Ishikawa (cell line): ENCODE measurements around the gene PVRIG.

Source experiments
- CEBPB ChIP-seq: IDR thresholded peaks from 2 replicates; pipeline ENCODE4 v1.6.1; 2012
- CREB1 ChIP-seq: IDR thresholded peaks from 2 replicates; pipeline ENCODE4 v1.6.1; 2012; ENCODE audit warnings: low read depth
- EGR1 ChIP-seq: IDR thresholded peaks from 2 replicates; pipeline ENCODE4 v1.6.1; 2012
- EP300 ChIP-seq: IDR thresholded peaks from 2 replicates; pipeline ENCODE4 v1.6.1; 2012; ENCODE audit warnings: borderline replicate concordance
- FOXM1 ChIP-seq: IDR thresholded peaks from 2 replicates; pipeline ENCODE4 v1.6.1; 2012; ENCODE audit warnings: low read depth, borderline replicate concordance
- NFIC ChIP-seq: IDR thresholded peaks from 2 replicates; pipeline ENCODE4 v1.6.1; 2012
- RAD21 ChIP-seq: IDR thresholded peaks from 2 replicates; pipeline ENCODE4 v1.6.1; 2012; ENCODE audit warnings: low read depth
- TAF1 ChIP-seq: IDR thresholded peaks from 2 replicates; pipeline ENCODE4 v1.6.1; 2012; ENCODE audit warnings: low read depth, mild to moderate bottlenecking
- TCF12 ChIP-seq: IDR thresholded peaks from 2 replicates; pipeline ENCODE4 v1.6.1; 2012; ENCODE audit warnings: low read depth
- TEAD4 ChIP-seq: IDR thresholded peaks from 2 replicates; pipeline ENCODE4 v1.6.1; 2012
- YY1 ChIP-seq: IDR thresholded peaks from 2 replicates; pipeline ENCODE4 v1.6.1; 2012; ENCODE audit warnings: low read depth
- ZBTB7A ChIP-seq: IDR thresholded peaks from 2 replicates; pipeline ENCODE4 v1.6.1; 2012; ENCODE audit warnings: low read depth
- TF ChIP-seq, protein P1 (sequence below): IDR thresholded peaks from 2 replicates; pipeline ENCODE4 v1.6.1; 2012
- TF ChIP-seq, protein P2 (sequence below): IDR thresholded peaks from 2 replicates; pipeline ENCODE4 v1.6.1; 2012
- TF ChIP-seq, protein P3 (sequence below): IDR thresholded peaks from 2 replicates; pipeline ENCODE4 v1.6.1; 2012; ENCODE audit warnings: low read depth, mild to moderate bottlenecking

The PVRIG gene

DNA sequence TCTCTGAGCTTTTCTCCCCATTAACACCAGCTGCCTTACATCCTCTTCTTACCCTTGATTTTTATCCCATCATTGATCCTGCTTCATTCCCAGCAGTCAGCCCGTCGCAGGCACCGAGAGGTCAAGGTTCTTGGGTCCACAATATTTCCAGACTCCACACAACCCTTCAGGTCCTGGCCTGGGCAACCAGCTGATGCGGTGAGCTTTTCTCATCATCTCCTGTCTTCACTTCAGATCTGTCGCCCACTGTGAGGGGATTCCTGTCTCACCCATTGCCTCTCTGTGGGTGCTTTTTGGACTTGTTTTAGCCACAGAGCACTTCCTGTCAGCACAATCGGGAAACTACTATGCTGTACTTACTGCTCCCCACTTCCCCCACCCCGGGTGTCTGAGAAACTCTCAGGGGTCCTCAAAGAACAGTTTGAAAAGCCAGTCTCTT is 8.4 kb upstream of the PVRIG start:
- TF ChIP-seq FOXM1, result no peak
- TF ChIP-seq TCF12, result no peak
- TF ChIP-seq, protein P1, sequence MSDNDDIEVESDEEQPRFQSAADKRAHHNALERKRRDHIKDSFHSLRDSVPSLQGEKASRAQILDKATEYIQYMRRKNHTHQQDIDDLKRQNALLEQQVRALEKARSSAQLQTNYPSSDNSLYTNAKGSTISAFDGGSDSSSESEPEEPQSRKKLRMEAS, result no peak
- TF ChIP-seq EP300, result no peak
- no peak for TF ChIP-seq EGR1
- TF ChIP-seq TAF1, result no peak
- TF ChIP-seq TEAD4, result no peak
- TF ChIP-seq, protein P2, sequence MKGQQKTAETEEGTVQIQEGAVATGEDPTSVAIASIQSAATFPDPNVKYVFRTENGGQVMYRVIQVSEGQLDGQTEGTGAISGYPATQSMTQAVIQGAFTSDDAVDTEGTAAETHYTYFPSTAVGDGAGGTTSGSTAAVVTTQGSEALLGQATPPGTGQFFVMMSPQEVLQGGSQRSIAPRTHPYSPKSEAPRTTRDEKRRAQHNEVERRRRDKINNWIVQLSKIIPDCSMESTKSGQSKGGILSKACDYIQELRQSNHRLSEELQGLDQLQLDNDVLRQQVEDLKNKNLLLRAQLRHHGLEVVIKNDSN, result no peak
- TF ChIP-seq ZBTB7A, result no peak
- TF ChIP-seq, protein P3, sequence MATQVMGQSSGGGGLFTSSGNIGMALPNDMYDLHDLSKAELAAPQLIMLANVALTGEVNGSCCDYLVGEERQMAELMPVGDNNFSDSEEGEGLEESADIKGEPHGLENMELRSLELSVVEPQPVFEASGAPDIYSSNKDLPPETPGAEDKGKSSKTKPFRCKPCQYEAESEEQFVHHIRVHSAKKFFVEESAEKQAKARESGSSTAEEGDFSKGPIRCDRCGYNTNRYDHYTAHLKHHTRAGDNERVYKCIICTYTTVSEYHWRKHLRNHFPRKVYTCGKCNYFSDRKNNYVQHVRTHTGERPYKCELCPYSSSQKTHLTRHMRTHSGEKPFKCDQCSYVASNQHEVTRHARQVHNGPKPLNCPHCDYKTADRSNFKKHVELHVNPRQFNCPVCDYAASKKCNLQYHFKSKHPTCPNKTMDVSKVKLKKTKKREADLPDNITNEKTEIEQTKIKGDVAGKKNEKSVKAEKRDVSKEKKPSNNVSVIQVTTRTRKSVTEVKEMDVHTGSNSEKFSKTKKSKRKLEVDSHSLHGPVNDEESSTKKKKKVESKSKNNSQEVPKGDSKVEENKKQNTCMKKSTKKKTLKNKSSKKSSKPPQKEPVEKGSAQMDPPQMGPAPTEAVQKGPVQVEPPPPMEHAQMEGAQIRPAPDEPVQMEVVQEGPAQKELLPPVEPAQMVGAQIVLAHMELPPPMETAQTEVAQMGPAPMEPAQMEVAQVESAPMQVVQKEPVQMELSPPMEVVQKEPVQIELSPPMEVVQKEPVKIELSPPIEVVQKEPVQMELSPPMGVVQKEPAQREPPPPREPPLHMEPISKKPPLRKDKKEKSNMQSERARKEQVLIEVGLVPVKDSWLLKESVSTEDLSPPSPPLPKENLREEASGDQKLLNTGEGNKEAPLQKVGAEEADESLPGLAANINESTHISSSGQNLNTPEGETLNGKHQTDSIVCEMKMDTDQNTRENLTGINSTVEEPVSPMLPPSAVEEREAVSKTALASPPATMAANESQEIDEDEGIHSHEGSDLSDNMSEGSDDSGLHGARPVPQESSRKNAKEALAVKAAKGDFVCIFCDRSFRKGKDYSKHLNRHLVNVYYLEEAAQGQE, result no peak
- no peak for TF ChIP-seq RAD21
- TF ChIP-seq NFIC, result no peak
- no peak for TF ChIP-seq CREB1
- TF ChIP-seq CEBPB, result no peak
- no peak for TF ChIP-seq YY1

DNA sequence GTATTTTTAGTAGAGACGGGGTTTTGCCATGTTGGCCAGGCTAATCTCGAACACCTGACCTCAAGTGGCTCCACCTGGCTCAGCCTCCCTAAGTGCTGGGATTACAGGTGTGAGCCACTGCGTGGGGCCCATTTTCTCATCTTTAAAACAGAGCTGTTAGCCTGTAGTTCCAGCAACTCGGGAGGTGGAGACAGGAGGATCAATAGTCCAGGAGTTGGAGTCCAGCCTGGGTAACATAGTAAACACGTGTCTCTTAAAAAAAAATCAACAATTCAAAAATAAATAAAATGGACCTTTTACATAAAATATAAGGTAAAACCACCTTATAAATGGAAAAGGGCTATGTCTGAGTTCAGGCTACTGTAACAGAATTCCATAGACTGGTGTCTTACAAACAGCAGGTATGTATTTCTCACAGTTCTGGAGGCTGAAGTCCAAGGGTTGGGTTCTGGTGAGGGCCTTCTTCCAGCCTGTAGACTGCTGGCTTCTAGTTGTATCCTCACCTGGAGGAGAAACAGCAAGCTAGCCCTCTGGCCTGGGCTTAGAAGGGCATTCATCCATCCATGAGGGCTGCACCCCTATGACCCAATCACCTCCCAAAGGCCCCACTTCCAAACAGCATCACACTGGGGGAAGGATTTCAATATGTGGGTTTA is 7.0 kb upstream of the PVRIG start:
- TF ChIP-seq RAD21 (no peak), CREB1 (no peak), TCF12 (no peak), CEBPB (no peak), NFIC (no peak), TEAD4 (no peak), TAF1 (no peak), EGR1 (no peak), EP300 (no peak)
- TF ChIP-seq, protein P3, result no peak

DNA sequence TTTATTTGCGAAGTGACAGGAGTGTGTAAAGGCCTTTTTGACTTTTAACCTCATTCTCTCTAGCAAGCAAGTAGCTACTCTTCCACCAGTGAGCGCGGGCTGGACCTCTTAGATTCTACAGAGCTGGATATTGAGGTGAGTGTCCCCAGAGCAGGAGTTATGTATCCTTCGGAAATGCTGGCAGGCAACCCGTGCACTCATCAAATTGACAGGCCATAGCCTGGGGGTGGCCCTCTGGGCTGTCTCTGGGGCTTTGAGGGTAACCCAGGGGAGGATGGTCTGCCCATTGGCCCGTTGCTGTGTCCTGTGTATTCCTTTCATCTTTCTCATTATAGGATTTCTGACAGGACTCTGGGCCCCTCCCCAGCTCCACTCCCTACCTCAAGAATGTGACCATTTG is 6.1 kb upstream of the PVRIG start:
- TF ChIP-seq TEAD4 (no peak), TAF1 (no peak), ZBTB7A (no peak), YY1 (no peak), RAD21 (no peak)
- TF ChIP-seq, protein P1, result no peak
- TF ChIP-seq, protein P3, result no peak

DNA sequence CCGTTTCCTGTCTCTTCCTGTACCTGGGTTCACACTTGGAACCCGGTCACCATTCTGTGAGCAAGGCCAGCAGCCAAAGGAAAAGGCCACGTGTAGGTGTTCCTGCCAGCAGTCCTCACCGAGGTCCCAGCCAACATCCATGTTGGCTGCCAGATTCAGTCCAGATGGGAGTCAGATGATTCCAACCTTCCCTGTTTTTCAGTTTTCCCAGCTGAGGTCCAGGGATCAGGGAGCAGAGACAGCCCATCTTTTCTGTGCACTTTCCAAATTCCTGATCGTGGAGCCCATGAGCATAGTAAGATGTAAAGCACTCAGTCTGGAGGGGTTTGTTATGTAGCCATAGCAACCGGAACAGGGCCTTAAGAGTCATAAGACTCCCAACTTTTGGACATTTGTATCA is 3.9 kb upstream of the PVRIG start:
- no peak for TF ChIP-seq FOXM1
- TF ChIP-seq TAF1, result no peak
- no peak for TF ChIP-seq NFIC
- TF ChIP-seq CEBPB, result no peak

DNA sequence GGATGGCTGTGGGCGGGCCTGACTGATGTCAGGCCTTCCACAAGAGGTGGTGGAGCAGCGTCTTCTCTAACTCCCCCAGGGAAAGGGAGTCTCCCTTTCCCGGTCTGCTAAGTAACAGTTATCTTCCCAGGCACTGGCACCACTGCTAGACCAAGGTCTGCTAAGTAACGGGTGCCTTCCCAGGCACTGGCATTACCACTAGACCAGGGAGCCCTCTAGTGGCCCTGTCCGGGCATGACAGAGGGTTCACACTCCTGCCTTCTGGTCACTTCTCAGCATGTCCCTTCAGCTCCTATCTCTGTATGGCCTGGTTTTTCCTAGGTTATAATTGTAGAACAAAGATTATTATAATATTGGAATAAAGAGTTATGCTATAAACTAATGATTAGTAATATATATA is 1.8 kb upstream of the PVRIG start:
- TF ChIP-seq RAD21, result peak; percentile 44
